SU-DHL-6 (cell line): ENCODE data around the gene EZR.

Experiments
- CTCF ChIP-seq: fragments of 200-600 bp; sonication (generic); IDR thresholded peaks from one replicate; pipeline ENCODE4 v1.5.1; 2017; ENCODE audit warnings: antibody characterized with exemption, mild to moderate bottlenecking, low read length, moderate library complexity; ENCODE audit not compliant: insufficient read depth, poor library complexity, severe bottlenecking
- EZH2phosphoT487 ChIP-seq: fragments of 200-600 bp; sonication (generic), shearing (Covaris generic); conservative IDR thresholded peaks from 2 replicates; pipeline ENCODE4 v1.6.1; 2018; ENCODE audit warnings: mild to moderate bottlenecking, antibody characterized with exemption, low read length, moderate library complexity, mixed read lengths

DNA sequence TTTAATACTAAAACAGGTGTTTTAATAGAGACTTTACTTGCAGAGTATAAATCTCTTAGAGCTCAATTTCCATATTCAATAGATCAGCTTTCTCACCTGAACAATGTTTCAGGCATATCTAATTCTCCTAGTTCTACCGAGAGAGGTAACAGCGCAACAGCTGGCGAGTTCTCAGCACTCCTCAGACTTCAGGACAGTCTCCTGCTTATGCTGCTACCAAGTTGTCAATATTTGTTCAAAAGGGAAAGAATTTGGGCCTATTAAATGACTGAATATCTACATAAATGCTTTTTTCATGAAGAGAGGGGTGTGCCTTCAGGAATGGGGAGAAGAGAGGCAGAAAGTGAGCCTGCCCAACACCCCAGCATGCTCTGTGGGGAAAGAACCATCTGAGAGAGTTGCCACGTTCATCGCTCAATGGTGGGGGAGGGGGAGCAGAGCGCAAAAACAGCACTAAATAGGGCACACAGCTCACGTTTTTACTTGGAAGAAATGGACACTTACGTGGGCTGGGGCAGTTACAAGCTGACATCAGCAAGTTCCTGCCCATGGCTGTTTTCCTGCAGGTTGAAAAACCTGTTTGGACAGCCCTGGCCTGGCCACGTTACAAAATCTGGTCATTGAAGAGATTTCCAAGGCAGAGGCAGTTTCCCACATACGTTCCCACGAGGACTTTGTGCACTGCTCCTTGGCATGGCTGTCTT is 38.0 kb downstream of the EZR start:
- no peak for TF ChIP-seq CTCF
- TF ChIP-seq EZH2phosphoT487, result no peak
